Thymus (tissue), 11 donors: ENCODE results near the gene EFNB1. TPM values are rescaled to one million over a fixed set of nuclear protein-coding genes. Genes with fewer than 3 reads are reported as not detected.
A peak's percentile ranks its signal among the peaks of the same experiment; 100 is the strongest.

Experiments
- DNase-seq, 9 donors: peaks; one replicate each; pipeline ENCODE4 v3.0.0-alpha.2; 2013; ENCODE audit warnings: low spot score in 9 of 9, low read depth in 6 of 9, missing footprints in 1 of 9
- H3K27ac ChIP-seq, 2 donors: one replicate each; pipeline ENCODE4 v1.5.1; 2013; ENCODE audit warnings: control low read depth in 1 of 2, low read depth in 1 of 2, low read length in 1 of 2, mild to moderate bottlenecking in 1 of 2, moderate library complexity in 1 of 2
- H3K27me3 ChIP-seq, 2 donors: one replicate each; pipeline ENCODE4 v1.5.1; 2013; ENCODE audit warnings: low read length in 1 of 2; ENCODE audit not compliant: control insufficient read depth in 2 of 2, insufficient read depth in 1 of 2
- H3K36me3 ChIP-seq, 2 donors: one replicate each; pipeline ENCODE4 v1.5.1; 2013; ENCODE audit warnings: low read length in 1 of 2, mild to moderate bottlenecking in 1 of 2, moderate library complexity in 1 of 2; ENCODE audit not compliant: control insufficient read depth in 2 of 2, insufficient read depth in 2 of 2
- H3K4me1 ChIP-seq, 2 donors: one replicate each; pipeline ENCODE4 v1.5.1; 2013; ENCODE audit warnings: low read length in 2 of 2; ENCODE audit not compliant: control insufficient read depth in 2 of 2, insufficient read depth in 2 of 2
- H3K4me3 ChIP-seq, 2 donors: one replicate each; pipeline ENCODE4 v1.5.1; 2013; ENCODE audit warnings: low read length in 2 of 2, control low read depth in 1 of 2, mild to moderate bottlenecking in 1 of 2
- H3K9me3 ChIP-seq, 2 donors: one replicate each; pipeline ENCODE4 v1.5.1; 2013; ENCODE audit warnings: low read length in 1 of 2, mild to moderate bottlenecking in 1 of 2; ENCODE audit not compliant: control insufficient read depth in 2 of 2, insufficient read depth in 1 of 2
- WGBS: extraction: QIAGEN DNeasy Blood & Tissue Kit; methylation state at CpG from one replicate; pipeline ENCODE4 v1.1.7; 2013; 5-methylcytosine and 5-hydroxymethylcytosine counted together
- polyA plus RNA-seq: library from polyadenylated mRNA; stranded (reverse); fragments of 200-250 nt; gene quantifications from one replicate; pipeline ENCODE4 v1.2.3, GENCODE V29; 2013
- total RNA-seq: library from RNA; stranded (reverse); fragments of 120-200 nt; gene quantifications from one replicate; pipeline ENCODE4 v1.2.4, GENCODE V29; 2013
- donor health status: healthy.

The EFNB1 gene
- total and polyA plus RNA-seq, 2 donors = 13.2 to 14.5 TPM

- DNase-seq = no peak
- H3K27ac ChIP-seq = no peak overlapping the region
Observed at GRCh38 chrX:68824152-68824433, 4.7 kb upstream of the EFNB1 start.

DNA sequence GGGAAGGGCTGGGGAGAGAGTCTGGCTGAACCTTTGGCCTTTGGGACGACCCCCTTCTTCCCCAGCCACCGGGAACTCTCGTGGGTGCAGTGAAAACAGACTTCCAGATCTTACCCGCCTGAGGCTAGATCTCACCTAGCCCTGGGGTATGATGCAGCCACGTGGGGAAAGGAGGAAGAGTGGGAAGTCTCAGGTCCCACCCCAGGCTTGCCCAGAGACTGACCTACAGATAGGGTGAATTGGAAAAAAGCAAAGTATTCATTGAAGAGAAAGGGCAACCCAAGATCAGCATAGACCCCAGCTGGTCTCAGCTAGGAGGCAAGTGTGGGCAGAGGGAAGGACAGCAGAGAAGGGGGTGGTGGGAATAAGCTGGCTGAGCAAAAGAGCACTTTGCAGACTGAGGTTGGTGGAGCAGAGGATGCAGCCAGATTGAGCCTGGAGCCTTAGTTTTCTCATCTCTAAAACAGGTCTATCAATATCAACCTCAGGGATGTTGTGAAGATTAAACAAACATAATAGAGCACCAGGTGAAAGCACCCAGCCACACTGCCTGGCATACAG, 4.2 kb upstream of the EFNB1 start:
- Histone ChIP-seq H3K27ac (no peak overlapping the region), H3K4me3 (no peak overlapping the region), H3K27me3 (peaks cover 0 to 17% of the 10 kb centered on the region in 2 donors), H3K9me3 (no peaks in the 10 kb centered on the region), H3K4me1 (peaks cover 0 to 8% of the 10 kb centered on the region in 2 donors), H3K36me3 (no peaks in the 10 kb centered on the region)
- 53% methylated on average over 5 of the region's 5 CpGs for WGBS
- DNase-seq = no peak

More at GRCh38 chrX:68824152-68824433, 4.7 kb upstream of the EFNB1 start:
- Histone ChIP-seq H3K4me1 (peaks cover 0 to 8% of the 10 kb centered on the region in 2 donors), H3K4me3 (no peak overlapping the region), H3K9me3 (no peaks in the 10 kb centered on the region), H3K36me3 (no peaks in the 10 kb centered on the region), H3K27me3 (peaks cover 0 to 14% of the 10 kb centered on the region in 2 donors)

- Histone ChIP-seq H3K36me3 (no peaks in the 10 kb centered on the region), H3K27me3 (peaks cover 0 to 32% of the 10 kb centered on the region in 2 donors), H3K4me3 (no peak overlapping the region), H3K9me3 (no peaks in the 10 kb centered on the region), H3K4me1 (peaks cover 0 to 21% of the 10 kb centered on the region in 2 donors), H3K27ac (no peak overlapping the region)
- no peak for DNase-seq
- WGBS = 81% methylated on average over 10 of the region's 10 CpGs
Observed at GRCh38 chrX:68826113-68826980, 2.5 kb upstream of the EFNB1 start.

GRCh38 chrX:68827256-68827655, 1.6 kb upstream of the EFNB1 start:
- no peaks in the 10 kb centered on the region for H3K36me3 ChIP-seq
- H3K27me3 ChIP-seq = peaks cover 0 to 41% of the 10 kb centered on the region in 2 donors
- H3K4me1 ChIP-seq = peaks cover 0 to 29% of the 10 kb centered on the region in 2 donors
- no peak overlapping the region for H3K4me3 ChIP-seq
- no peak overlapping the region for H3K27ac ChIP-seq
- DNase-seq = no peak
- H3K9me3 ChIP-seq = no peaks in the 10 kb centered on the region

- Histone ChIP-seq H3K36me3 (no peaks in the 10 kb centered on the region), H3K4me3 (peak overlapping the region; percentile 67 to 70), H3K4me1 (peaks cover 0 to 31% of the 10 kb centered on the region in 2 donors), H3K9me3 (no peaks in the 10 kb centered on the region), H3K27ac (no peak overlapping the region), H3K27me3 (peaks cover 0 to 42% of the 10 kb centered on the region in 2 donors)
- 2% methylated on average over 35 of the region's 35 CpGs for WGBS
- DNase-seq = peak; percentile 45 to 81 (median 61)
Observed at GRCh38 chrX:68827848-68828624, 785 bp upstream of the EFNB1 start.

DNA sequence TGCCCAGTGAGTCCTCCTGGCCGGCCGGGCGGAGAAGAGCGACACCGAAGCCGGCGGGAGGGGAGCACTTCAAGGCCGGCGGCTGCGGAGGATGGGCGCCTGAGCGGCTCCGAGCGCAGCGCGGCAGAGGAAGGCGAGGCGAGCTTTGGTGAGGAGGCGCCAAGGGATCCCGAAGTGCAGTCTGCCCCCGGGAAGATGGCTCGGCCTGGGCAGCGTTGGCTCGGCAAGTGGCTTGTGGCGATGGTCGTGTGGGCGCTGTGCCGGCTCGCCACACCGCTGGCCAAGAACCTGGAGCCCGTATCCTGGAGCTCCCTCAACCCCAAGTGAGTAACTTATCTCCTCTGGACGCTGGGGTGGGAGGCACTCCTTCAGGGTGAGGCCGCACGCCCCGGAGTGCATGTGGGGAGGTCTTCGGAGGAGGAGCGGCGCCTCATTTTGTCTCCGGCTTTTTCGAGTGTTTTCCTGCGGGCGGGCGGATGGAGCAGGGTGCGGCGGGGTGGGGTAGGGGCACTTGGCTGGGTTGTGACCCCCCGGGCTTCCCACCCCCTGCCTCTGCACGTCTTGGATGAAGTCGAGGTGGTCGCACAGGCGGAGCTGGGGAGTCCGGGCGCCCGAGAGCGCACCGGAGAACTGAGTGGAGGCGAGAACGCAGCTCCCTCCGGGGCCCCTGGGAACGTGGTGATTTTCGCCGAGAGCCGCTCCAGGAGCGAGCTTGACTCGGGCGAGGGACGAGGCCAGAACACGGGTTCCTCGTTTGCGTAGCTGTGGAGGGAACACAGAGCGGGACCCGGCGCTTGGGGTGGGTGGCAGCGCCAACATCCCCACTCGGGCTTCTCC, 979 bp downstream of the EFNB1 start:
- peak in 2 of 9 donors; percentile 11 to 36 for DNase-seq
- no peaks in the 10 kb centered on the region for H3K9me3 ChIP-seq
- 1% methylated on average over 74 of the region's 74 CpGs for WGBS
- peak overlapping the region in 1 of 2 donors; percentile 18 for H3K27ac ChIP-seq
- H3K4me3 ChIP-seq = peak overlapping the region; percentile 67 to 70
- H3K36me3 ChIP-seq = no peaks in the 10 kb centered on the region
- H3K27me3 ChIP-seq = peaks cover 0 to 41% of the 10 kb centered on the region in 2 donors
- peaks cover 0 to 31% of the 10 kb centered on the region in 2 donors for H3K4me1 ChIP-seq

- Histone ChIP-seq H3K36me3 (no peaks in the 10 kb centered on the region), H3K27ac (no peak overlapping the region), H3K27me3 (peaks cover 0 to 41% of the 10 kb centered on the region in 2 donors), H3K4me1 (peaks cover 0 to 31% of the 10 kb centered on the region in 2 donors), H3K4me3 (peak overlapping the region; percentile 67 to 70), H3K9me3 (no peaks in the 10 kb centered on the region)
- no peak for DNase-seq
- 27% methylated on average over 28 of the region's 29 CpGs for WGBS
Observed at GRCh38 chrX:68830419-68831404, 1.9 kb downstream of the EFNB1 start.
